ENCODE measurements around the gene STARD3.

Gene STARD3

GRCh38 chr17:39629898-39630297, 7.0 kb upstream of the STARD3 start:
- TF ChIP-seq CTCF (conservative IDR thresholded peaks at IDR 0.05; ENCODE audit: low read depth, low read length) = no peak
- Histone ChIP-seq H3K4me2 (no peak overlapping the region), H3K4me3 (IDR thresholded peaks at IDR 0.05; ENCODE audit: insufficient read depth, low read depth, low read length) (no peak overlapping the region), H2AFZ (ENCODE audit: low read depth) (no peak overlapping the region), H3K79me2 (ENCODE audit: insufficient read depth, low read depth) (no peaks in the 10 kb centered on the region), H4K20me1 (ENCODE audit: insufficient read depth) (no peaks in the 10 kb centered on the region), H3K27me3 (ENCODE audit: insufficient read depth, low read depth) (peaks cover 8% of the 10 kb centered on the region; the same call in 1 of the 2 replicates), H3K27ac (no peak overlapping the region), H3K4me1 (ENCODE audit: low read depth, poor library complexity, severe bottlenecking) (peaks cover 8% of the 10 kb centered on the region), H3K36me3 (ENCODE audit: insufficient read depth) (no peaks in the 10 kb centered on the region), H3K9ac (no peak overlapping the region)

GRCh38 chr17:39631403-39631802, 5.5 kb upstream of the STARD3 start:
- Histone ChIP-seq H3K4me2 (no peak overlapping the region), H3K27ac (no peak overlapping the region), H2AFZ (ENCODE audit: low read depth) (no peak overlapping the region), H4K20me1 (ENCODE audit: insufficient read depth) (no peaks in the 10 kb centered on the region), H3K79me2 (ENCODE audit: insufficient read depth, low read depth) (no peaks in the 10 kb centered on the region), H3K36me3 (ENCODE audit: insufficient read depth) (no peaks in the 10 kb centered on the region), H3K4me3 (IDR thresholded peaks at IDR 0.05; ENCODE audit: insufficient read depth, low read depth, low read length) (no peak overlapping the region), H3K9ac (no peak overlapping the region), H3K4me1 (ENCODE audit: low read depth, poor library complexity, severe bottlenecking) (peaks cover 18% of the 10 kb centered on the region), H3K27me3 (ENCODE audit: insufficient read depth, low read depth) (peaks cover 8% of the 10 kb centered on the region; the same call in 1 of the 2 replicates)
- no peak for TF ChIP-seq CTCF (conservative IDR thresholded peaks at IDR 0.05; ENCODE audit: low read depth, low read length)

GRCh38 chr17:39632153-39632941, 4.6 kb upstream of the STARD3 start:
- Histone ChIP-seq H3K4me3 (IDR thresholded peaks at IDR 0.05; ENCODE audit: insufficient read depth, low read depth, low read length) (no peak overlapping the region), H3K9ac (no peak overlapping the region), H3K4me2 (no peak overlapping the region), H3K27ac (no peak overlapping the region), H2AFZ (ENCODE audit: low read depth) (no peak overlapping the region), H3K36me3 (ENCODE audit: insufficient read depth) (no peaks in the 10 kb centered on the region), H3K4me1 (ENCODE audit: low read depth, poor library complexity, severe bottlenecking) (peaks cover 20% of the 10 kb centered on the region), H4K20me1 (ENCODE audit: insufficient read depth) (no peaks in the 10 kb centered on the region), H3K79me2 (ENCODE audit: insufficient read depth, low read depth) (no peaks in the 10 kb centered on the region; the same call in 1 of the 2 replicates), H3K27me3 (ENCODE audit: insufficient read depth, low read depth) (peaks cover 8% of the 10 kb centered on the region; the same call in 1 of the 2 replicates)
- no peak for TF ChIP-seq CTCF (conservative IDR thresholded peaks at IDR 0.05; ENCODE audit: low read depth, low read length)

- Histone ChIP-seq H3K9ac (no peak overlapping the region), H3K4me2 (no peak overlapping the region), H2AFZ (ENCODE audit: low read depth) (no peak overlapping the region), H3K36me3 (ENCODE audit: insufficient read depth) (no peaks in the 10 kb centered on the region), H3K79me2 (ENCODE audit: insufficient read depth, low read depth) (peaks cover 12% of the 10 kb centered on the region; the same call in 1 of the 2 replicates), H3K4me3 (IDR thresholded peaks at IDR 0.05; ENCODE audit: insufficient read depth, low read depth, low read length) (no peak overlapping the region), H4K20me1 (ENCODE audit: insufficient read depth) (no peaks in the 10 kb centered on the region), H3K27ac (no peak overlapping the region), H3K27me3 (ENCODE audit: insufficient read depth, low read depth) (peaks cover 8% of the 10 kb centered on the region; the same call in 1 of the 2 replicates), H3K4me1 (ENCODE audit: low read depth, poor library complexity, severe bottlenecking) (peaks cover 31% of the 10 kb centered on the region)
- TF ChIP-seq CTCF (conservative IDR thresholded peaks at IDR 0.05; ENCODE audit: low read depth, low read length) = no peak
Observed at GRCh38 chr17:39633570-39634183, 3.3 kb upstream of the STARD3 start.
